Activated T-cell treated with anti-CD3 and anti-CD28 coated beads, Interleukin-2, amount 50 U/mL, for 4 hours (primary cell): Measurements from ENCODE around the gene TGFB2. TPM values are rescaled to one million over a fixed set of nuclear protein-coding genes. Genes with fewer than 3 reads are reported as not detected.

ENCODE experiments used
- ATAC-seq, 2 donors: fragments of 200-7000 bp; cut with Tn5 transposase; one replicate each; pipeline ENCODE4 v1.10.0; 2021
- DNase-seq: peaks from one replicate; pipeline ENCODE4 v3.0.0-alpha.2; 2020
- H3K27me3 Mint-ChIP-seq: one replicate; pipeline ENCODE4 v1.8.0; 2021; ENCODE audit warnings: low read depth, mixed read lengths
- H3K36me3 Mint-ChIP-seq: one replicate; pipeline ENCODE4 v1.8.0; 2022; ENCODE audit warnings: mixed read lengths; ENCODE audit not compliant: insufficient read depth
- H3K4me1 Mint-ChIP-seq: one replicate; pipeline ENCODE4 v1.8.0; 2021; ENCODE audit warnings: low read depth, mixed read lengths
- H3K4me3 Mint-ChIP-seq: one replicate; pipeline ENCODE4 v1.8.0; 2021; ENCODE audit warnings: mild to moderate bottlenecking, moderate library complexity, mixed read lengths
- H3K9me3 Mint-ChIP-seq: one replicate; pipeline ENCODE4 v1.8.0; 2021; ENCODE audit warnings: mixed read lengths
- total RNA-seq, 3 donors: library from RNA; stranded (reverse); gene quantifications; one replicate each; pipeline ENCODE4 v1.2.1, GENCODE V29; 2021

The TGFB2 gene
- total RNA-seq, 3 donors from 2014 or later: not detected

GRCh38 chr1:218490406-218490922, 145.3 kb downstream of the TGFB2 start:
- H3K4me1 Mint-ChIP-seq: no peaks in the 10 kb centered on the region
- H3K36me3 Mint-ChIP-seq: no peaks in the 10 kb centered on the region
- peaks cover 4% of the 10 kb centered on the region for H3K27me3 Mint-ChIP-seq
- DNase-seq (no peak), ATAC-seq (no peak)
- no peak overlapping the region for H3K4me3 Mint-ChIP-seq
- no peaks in the 10 kb centered on the region for H3K9me3 Mint-ChIP-seq

GRCh38 chr1:218492874-218493273, 147.7 kb downstream of the TGFB2 start:
- no peaks in the 10 kb centered on the region for H3K36me3 Mint-ChIP-seq
- no peak overlapping the region for H3K4me3 Mint-ChIP-seq
- H3K4me1 Mint-ChIP-seq: no peaks in the 10 kb centered on the region
- ATAC-seq (no peak), DNase-seq (no peak)
- peaks cover 4% of the 10 kb centered on the region for H3K27me3 Mint-ChIP-seq
- H3K9me3 Mint-ChIP-seq: no peaks in the 10 kb centered on the region

- ATAC-seq: no peak
- peaks cover 4% of the 10 kb centered on the region for H3K27me3 Mint-ChIP-seq
- H3K36me3 Mint-ChIP-seq: no peaks in the 10 kb centered on the region
- no peak for DNase-seq
- H3K9me3 Mint-ChIP-seq: no peaks in the 10 kb centered on the region
- H3K4me1 Mint-ChIP-seq: no peaks in the 10 kb centered on the region
- H3K4me3 Mint-ChIP-seq: no peak overlapping the region
Measured at GRCh38 chr1:218493986-218494385, 148.8 kb downstream of the TGFB2 start.

Other genes with a start within 250 kb of the TGFB2 start
- 10 to 100 TPM; 55.8 to 73.9 (median 71.9) TPM for gene RRP15, start 60.0 kb upstream of the TGFB2 start, total RNA-seq